Pancreas (tissue), 10 donors: ENCODE data around the gene GPC3. TPM values are rescaled to one million over a fixed set of nuclear protein-coding genes. Genes with fewer than 3 reads are reported as not detected.

Experiments
- ATAC-seq, 4 donors: fragments of 200-7000 bp; cut with Tn5 transposase; one replicate each; pipeline versions ENCODE4 v1.8.0 to v1.9.1; 2020; ENCODE audit warnings: mild to moderate bottlenecking in 4 of 4, moderate library complexity in 4 of 4
- DNase-seq, 6 donors: peaks; one replicate each; pipeline ENCODE4 v3.0.0-alpha.2; 2020
- FAIRE-seq: peaks from 2 replicates; lab custom pipeline; 2012; peaks lifted over from hg19 to GRCh38; lab: Jason Lieb, UNC
- H3K27ac ChIP-seq, 4 donors: fragments of 200-600 bp; sonication (generic); 1 replicate in 3 of 4; 2 replicates in 1 of 4; pipeline versions ENCODE4 v1.5.0 to v1.8.0; 2020
- H3K27me3 ChIP-seq, 4 donors: fragments of 200-600 bp; one replicate each; pipeline ENCODE4 v1.8.0; 2021
- H3K36me3 ChIP-seq, 3 donors: fragments of 200-600 bp; sonication (generic) in 1 of 3; one replicate each; pipeline versions ENCODE4 v1.5.0 to v1.8.0; 2020 to 2021
- H3K4me1 ChIP-seq, 3 donors: fragments of 200-600 bp; one replicate each; pipeline ENCODE4 v1.8.0; 2021
- H3K4me3 ChIP-seq, 4 donors: fragments of 200-600 bp; sonication (generic) in 2 of 4; one replicate each; pipeline versions ENCODE4 v1.5.0 to v1.8.0; 2020 to 2021
- H3K9me3 ChIP-seq, 4 donors: fragments of 200-600 bp; one replicate each; pipeline ENCODE4 v1.8.0; 2021
- CTCF ChIP-seq, 4 donors: fragments of 200-600 bp; sonication (generic) in 3 of 4; IDR thresholded peaks; one replicate each; pipeline versions ENCODE4 v1.5.0 to v1.8.0; 2021; ENCODE audit warnings: antibody characterized with exemption in 4 of 4
- WGBS, 2 donors: extraction: QIAGEN DNeasy Blood & Tissue Kit; methylation state at CpG; one replicate each; pipeline ENCODE4 v1.1.7; 2013; 5-methylcytosine and 5-hydroxymethylcytosine counted together
- intact Hi-C, 3 donors: fragments of 100-400 bp; cut with DNase I; formaldehyde crosslinking; loops; one replicate each; pipeline versions ENCODE4 v1.11.1 to v1.14.2; 2022
- polyA plus RNA-seq, 2 donors: library from polyadenylated mRNA; stranded (reverse); fragments of 200-250 nt; gene quantifications; one replicate each; pipeline ENCODE4 v1.2.3, GENCODE V29; 2013
- total RNA-seq, 6 donors: library from RNA; stranded (reverse); fragmentation: NEBNext Ultra II Directional in 4 of 6; extraction: Animal tissue kit (Norgen Biotek cat#: 25700) in 4 of 6; gene quantifications; one replicate each; pipeline versions ENCODE4 v1.2.1 to v1.2.4, GENCODE V29; 2021 to 2023
- donor health status: healthy with polysubstance abuse.
- donor health status: DM: no; HTN: no; CAD: no; lungs with moderate emphysema.
- donor health status: DM: no; HTN: no; CAD: no.
- donor health status: control.
- donor health status: control.
- donor health status: Bipolar disorder and iron deficiency.
- donor health status: DM: yes; HTN: yes; CAD: no.
- donor health status: DM: no; HTN: no; CAD: no.
- donor health status: DM: no; HTN: no; CAD: no.
- donor health status: DM: yes; HTN: yes; CAD: no.

GPC3 gene
- total and polyA plus RNA-seq, 8 donors: 0.95 to 18.6 (median 2.7) TPM

GRCh38 chrX:133916984-133917722 lies 68.2 kb downstream of the GPC3 start:
- intact Hi-C loops: no loop called here
- no peaks in the 10 kb centered on the region for H3K36me3 ChIP-seq
- H3K27me3 ChIP-seq: peaks cover 0 to 8% (median 0%) of the 10 kb centered on the region in 4 donors
- no peaks in the 10 kb centered on the region for H3K4me1 ChIP-seq
- FAIRE-seq (no peak), DNase-seq (no peak), ATAC-seq (no peak)
- H3K9me3 ChIP-seq: no peaks in the 10 kb centered on the region
- H3K27ac ChIP-seq: no peak overlapping the region
- WGBS, 2 donors: 69 to 86% methylated on average over 2 of the region's 2 CpGs
- H3K4me3 ChIP-seq: no peak overlapping the region
- no peak for TF ChIP-seq CTCF (IDR thresholded peaks at IDR 0.05)

- no peaks in the 10 kb centered on the region for H3K4me1 ChIP-seq
- intact Hi-C loops: no loop called here
- no peak overlapping the region for H3K4me3 ChIP-seq
- H3K27me3 ChIP-seq: peaks cover 0 to 9% (median 0%) of the 10 kb centered on the region in 4 donors
- no peak for TF ChIP-seq CTCF (IDR thresholded peaks at IDR 0.05)
- no peak for ATAC-seq
- no peak for DNase-seq
- no peak overlapping the region for H3K27ac ChIP-seq
- WGBS, 2 donors: 71 to 85% methylated on average over 2 of the region's 2 CpGs
- H3K9me3 ChIP-seq: no peaks in the 10 kb centered on the region
- FAIRE-seq: no peak
- H3K36me3 ChIP-seq: no peaks in the 10 kb centered on the region
These were observed 71.6 kb downstream of the GPC3 start for GRCh38 chrX:133913658-133914388.

GRCh38 chrX:133913009-133913408 lies 72.4 kb downstream of the GPC3 start:
- TF ChIP-seq CTCF (IDR thresholded peaks at IDR 0.05): no peak
- intact Hi-C loops: no loop called here
- Histone ChIP-seq H3K4me1 (no peaks in the 10 kb centered on the region), H3K27ac (no peak overlapping the region), H3K36me3 (no peaks in the 10 kb centered on the region), H3K9me3 (no peaks in the 10 kb centered on the region), H3K27me3 (peaks cover 0 to 5% (median 0%) of the 10 kb centered on the region in 4 donors), H3K4me3 (no peak overlapping the region)
- ATAC-seq (no peak), DNase-seq (no peak), FAIRE-seq (no peak)
- WGBS, 2 donors: 60 to 75% methylated on average over 1 of the region's 1 CpG

GRCh38 chrX:133911825-133912495 lies 73.4 kb downstream of the GPC3 start:
- Histone ChIP-seq H3K9me3 (no peaks in the 10 kb centered on the region), H3K4me1 (no peaks in the 10 kb centered on the region), H3K4me3 (no peak overlapping the region), H3K36me3 (no peaks in the 10 kb centered on the region), H3K27ac (no peak overlapping the region), H3K27me3 (peaks cover 0 to 5% (median 0%) of the 10 kb centered on the region in 4 donors)
- intact Hi-C loops: no loop called here
- FAIRE-seq (no peak), ATAC-seq (no peak), DNase-seq (no peak)
- WGBS, 2 donors: 66 to 81% methylated on average over 4 of the region's 4 CpGs
- TF ChIP-seq CTCF (IDR thresholded peaks at IDR 0.05): no peak
